GM19452 (cell line): ENCODE measurements around the gene NOX5.

Experiments
- ATAC-seq: cut with Tn5 transposase; IDR thresholded peaks from one replicate; pipeline ENCODE4 v1.9.1; 2021; ENCODE audit not compliant: unreplicated experiment

Gene NOX5

GRCh38 chr15:69078638-69079037, 64.1 kb downstream of the NOX5 start:
- no peak for ATAC-seq

- ATAC-seq = no peak
These were observed 66.1 kb downstream of the NOX5 start for GRCh38 chr15:69080295-69081248.

- ATAC-seq = no peak
These were observed 67.0 kb downstream of the NOX5 start for GRCh38 chr15:69081310-69082004.

- no peak for ATAC-seq
These were observed 67.6 kb downstream of the NOX5 start for GRCh38 chr15:69082021-69082502.

- ATAC-seq = no peak
These were observed 68.1 kb downstream of the NOX5 start for GRCh38 chr15:69082554-69082953.

GRCh38 chr15:69084404-69085030, 70.0 kb downstream of the NOX5 start:
- ATAC-seq = no peak

GRCh38 chr15:69085325-69086081, 71.0 kb downstream of the NOX5 start:
- no peak for ATAC-seq

- ATAC-seq = no peak
These were observed 72.1 kb downstream of the NOX5 start for GRCh38 chr15:69086427-69087204.

GRCh38 chr15:69087366-69087976, 73.0 kb downstream of the NOX5 start:
- ATAC-seq = no peak

- ATAC-seq = no peak
These were observed 73.9 kb downstream of the NOX5 start for GRCh38 chr15:69088300-69088965.

GRCh38 chr15:69089258-69089657, 74.8 kb downstream of the NOX5 start:
- ATAC-seq = no peak

GRCh38 chr15:69090197-69090948, 75.9 kb downstream of the NOX5 start:
- no peak for ATAC-seq

GRCh38 chr15:69091654-69092053, 77.2 kb downstream of the NOX5 start:
- ATAC-seq = no peak

- no peak for ATAC-seq
These were observed 77.7 kb downstream of the NOX5 start for GRCh38 chr15:69092159-69092558.

- ATAC-seq = no peak
These were observed 78.6 kb downstream of the NOX5 start for GRCh38 chr15:69093127-69093526.

GRCh38 chr15:69093614-69094013, 79.1 kb downstream of the NOX5 start:
- ATAC-seq = no peak

- no peak for ATAC-seq
These were observed 79.8 kb downstream of the NOX5 start for GRCh38 chr15:69094124-69094921.

GRCh38 chr15:69095274-69095673, 80.8 kb downstream of the NOX5 start:
- ATAC-seq = no peak
